GM13976 (cell line): ENCODE results near the gene JCHAIN.
"Not testable (repeated sequence)": the region's sequence is repeated elsewhere in the genome, so short reads cannot be mapped to it uniquely, and the experiment has no call there.

Source experiments
- DNase-seq: peaks from one replicate; pipeline ENCODE4 v3.0.0; 2012; ENCODE audit warnings: low spot score
- in situ Hi-C: fragments of 300-500 bp; cut with MboI; formaldehyde crosslinking; loops from one replicate; pipeline ENCODE4 v1.12.0; 2022; ENCODE audit warnings: low sequenced_read_pairs, mixed read lengths, inconsistent platforms; ENCODE audit not compliant: unreplicated experiment
- TF ChIP-seq, protein P1 (sequence below): IDR thresholded peaks from 2 replicates; pipeline ENCODE4 v1.5.1; 2012; ENCODE audit warnings: borderline replicate concordance, mild to moderate bottlenecking; ENCODE audit not compliant: insufficient read depth; ENCODE audit errors: extremely low read depth, missing control alignments, control extremely low read depth

JCHAIN gene

GRCh38 chr4:70676554-70677090 lies 10.3 kb upstream of the JCHAIN start:
- no peak for DNase-seq
- in situ Hi-C loops, result no loop called here
- TF ChIP-seq, protein P1, sequence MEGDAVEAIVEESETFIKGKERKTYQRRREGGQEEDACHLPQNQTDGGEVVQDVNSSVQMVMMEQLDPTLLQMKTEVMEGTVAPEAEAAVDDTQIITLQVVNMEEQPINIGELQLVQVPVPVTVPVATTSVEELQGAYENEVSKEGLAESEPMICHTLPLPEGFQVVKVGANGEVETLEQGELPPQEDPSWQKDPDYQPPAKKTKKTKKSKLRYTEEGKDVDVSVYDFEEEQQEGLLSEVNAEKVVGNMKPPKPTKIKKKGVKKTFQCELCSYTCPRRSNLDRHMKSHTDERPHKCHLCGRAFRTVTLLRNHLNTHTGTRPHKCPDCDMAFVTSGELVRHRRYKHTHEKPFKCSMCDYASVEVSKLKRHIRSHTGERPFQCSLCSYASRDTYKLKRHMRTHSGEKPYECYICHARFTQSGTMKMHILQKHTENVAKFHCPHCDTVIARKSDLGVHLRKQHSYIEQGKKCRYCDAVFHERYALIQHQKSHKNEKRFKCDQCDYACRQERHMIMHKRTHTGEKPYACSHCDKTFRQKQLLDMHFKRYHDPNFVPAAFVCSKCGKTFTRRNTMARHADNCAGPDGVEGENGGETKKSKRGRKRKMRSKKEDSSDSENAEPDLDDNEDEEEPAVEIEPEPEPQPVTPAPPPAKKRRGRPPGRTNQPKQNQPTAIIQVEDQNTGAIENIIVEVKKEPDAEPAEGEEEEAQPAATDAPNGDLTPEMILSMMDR, result no peak

GRCh38 chr4:70674731-70675130 lies 8.4 kb upstream of the JCHAIN start:
- TF ChIP-seq, protein P1, result no peak
- in situ Hi-C loops, result loop anchor here (25.0 kb wide), 1 partner anchor 338 kb away; no protein-coding TSS in a partner anchor
- no peak for DNase-seq

DNA sequence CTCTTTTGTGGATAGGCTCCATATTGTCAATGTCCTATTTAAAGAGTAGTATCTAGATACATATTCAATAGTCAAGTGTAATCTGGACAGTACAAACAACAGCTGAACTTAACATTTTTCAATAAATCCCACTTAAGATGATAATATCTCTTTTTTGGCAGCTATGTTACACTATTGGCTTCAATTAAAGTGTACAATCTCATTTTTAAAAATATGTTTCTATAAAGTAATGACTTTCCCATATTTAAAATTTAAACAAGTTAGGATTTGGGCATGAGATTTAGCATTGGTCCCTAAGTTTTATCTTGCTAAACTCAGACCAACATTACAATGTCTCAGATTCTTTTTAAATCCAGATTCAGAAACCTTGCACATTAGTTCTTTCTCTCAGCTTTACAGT lies 7.9 kb upstream of the JCHAIN start:
- in situ Hi-C loops, result loop anchor here (25.0 kb wide), 1 partner anchor 338 kb away; no protein-coding TSS in a partner anchor
- TF ChIP-seq, protein P1, result no peak
- DNase-seq, result no peak

DNA sequence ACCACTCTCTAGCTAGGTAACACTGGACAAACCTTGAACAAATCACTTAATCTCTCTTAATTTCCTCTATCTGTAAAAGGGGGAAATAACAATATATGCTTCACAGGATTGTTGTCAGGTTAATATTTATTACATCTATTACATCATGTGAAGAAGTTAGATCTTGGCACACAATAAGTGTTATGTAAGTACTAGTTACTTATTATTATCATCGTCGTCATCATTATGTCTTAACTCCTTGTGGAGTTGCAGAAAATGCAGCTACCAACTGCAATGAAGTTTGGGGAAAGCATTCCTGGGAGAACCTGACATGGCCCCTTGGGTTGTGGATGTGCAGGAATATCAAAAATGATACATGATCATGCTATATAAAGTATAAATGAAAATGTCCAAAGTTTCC lies 4.8 kb upstream of the JCHAIN start:
- TF ChIP-seq, protein P1, result no peak
- in situ Hi-C loops, result loop anchor here (25.0 kb wide), 1 partner anchor 341 kb away; no protein-coding TSS in a partner anchor
- DNase-seq, result no peak

GRCh38 chr4:70670332-70671014 lies 4.2 kb upstream of the JCHAIN start:
- DNase-seq, result no peak
- in situ Hi-C loops, result loop anchor here (25.0 kb wide), 1 partner anchor 342 kb away; no protein-coding TSS in a partner anchor
- TF ChIP-seq, protein P1, result no peak

DNA sequence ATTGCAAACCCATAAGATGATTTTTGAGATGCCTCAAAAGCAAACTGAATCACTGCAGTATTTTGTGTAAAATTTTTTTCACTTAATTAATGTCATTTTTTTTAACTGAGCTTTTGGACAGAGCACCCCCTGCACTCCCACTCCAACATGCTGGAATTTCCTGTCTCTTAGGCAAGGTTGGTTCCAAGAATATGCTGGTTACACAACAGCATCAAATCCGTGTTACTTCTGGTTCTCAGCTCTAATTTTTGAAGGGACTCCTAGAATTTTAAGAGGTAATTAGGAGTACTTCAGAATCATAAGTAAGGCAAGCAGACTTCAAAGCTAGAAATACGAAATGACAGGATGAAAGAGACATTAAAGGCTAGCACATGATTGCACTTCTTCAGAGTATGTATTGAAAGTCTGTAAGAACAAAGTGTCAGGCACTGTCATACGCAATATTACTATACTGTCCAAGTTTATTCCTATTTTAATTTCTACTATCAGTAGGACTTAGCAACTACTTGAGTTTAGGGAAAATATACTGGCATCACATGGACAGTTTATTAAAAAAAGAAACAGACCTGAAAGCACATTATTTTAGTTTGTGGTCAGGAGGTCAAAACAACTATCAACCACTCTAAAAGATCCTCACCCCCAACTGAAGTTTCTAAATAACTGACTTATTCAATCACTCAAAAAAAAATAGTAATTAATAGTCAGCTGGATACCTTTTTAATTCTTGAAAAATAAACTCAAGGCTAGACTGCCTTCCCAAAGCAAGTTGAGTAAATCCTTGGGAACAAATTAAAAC lies 1.6 kb upstream of the JCHAIN start:
- DNase-seq, result no peak
- in situ Hi-C loops, result loop anchor here (25.0 kb wide), 1 partner anchor 344 kb away; no protein-coding TSS in a partner anchor

DNA sequence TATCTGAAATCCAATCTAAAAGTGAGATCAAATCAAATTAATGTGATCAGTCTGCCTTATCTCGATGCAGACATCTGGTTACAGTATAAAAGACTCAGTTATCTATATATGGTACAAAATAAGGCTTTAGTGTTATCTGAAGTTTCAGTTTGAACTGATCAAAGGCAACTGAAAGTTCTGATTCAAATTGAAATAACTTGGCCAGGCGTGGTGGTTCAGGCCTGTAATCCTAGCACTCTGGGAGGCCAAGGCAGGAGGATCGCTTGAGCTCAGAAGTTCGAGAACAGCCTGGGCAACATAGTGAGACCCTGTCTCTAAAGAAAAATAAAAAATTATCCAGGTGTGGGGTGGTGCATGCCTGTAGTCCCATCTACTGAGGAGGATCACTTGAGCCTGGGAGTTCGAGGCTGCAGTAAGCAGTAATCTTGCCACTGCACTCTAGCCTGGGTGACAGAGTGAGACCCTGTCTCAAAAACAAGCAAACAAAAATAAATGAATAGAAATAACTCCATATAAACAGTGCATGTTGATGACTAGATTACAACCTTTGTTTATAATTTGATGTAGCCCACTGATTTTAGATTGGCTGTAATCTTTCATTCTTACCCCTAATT lies 4.9 kb downstream of the JCHAIN start:
- in situ Hi-C loops, result loop anchor here (25.0 kb wide), 1 partner anchor 351 kb away; no protein-coding TSS in a partner anchor
- not testable (repeated sequence) for DNase-seq

More for the DNA sequence above, 1.6 kb upstream of the JCHAIN start:
- TF ChIP-seq, protein P1, result no peak
